HEK293 (cell line): ENCODE measurements around the gene GPLD1.

Source experiments
- TCF7L2 ChIP-seq: IDR thresholded peaks from 2 replicates; pipeline ENCODE4 v1.6.1; 2011; ENCODE audit warnings: low read depth, mild to moderate bottlenecking, inconsistent platforms, low read length, moderate library complexity, borderline replicate concordance
- TRIM28 ChIP-seq: IDR thresholded peaks from 2 replicates; pipeline ENCODE4 v1.6.1; 2011; ENCODE audit warnings: low read length, control low read depth, borderline replicate concordance
- ZNF274 ChIP-seq, 2 experiments: fragments of 200-500 bp in 1 of 2; fragments of 450-650 bp in 1 of 2; sonication (Bioruptor generic) in 1 of 2; formaldehyde crosslinking in 1 of 2; IDR thresholded peaks; 2 replicates each; pipeline versions ENCODE4 v1.5.1 to v1.6.1; 2014 to 2016; ENCODE audit warnings: borderline replicate concordance in 1 of 2, inconsistent platforms in 1 of 2, low read length in 1 of 2, missing biosample characterization in 1 of 2, missing genetic modification characterization in 1 of 2
- ZNF48 ChIP-seq: fragments of 450-650 bp; formaldehyde crosslinking; IDR thresholded peaks from 2 replicates; pipeline ENCODE4 v1.5.1; 2016; ENCODE audit warnings: missing biosample characterization, missing genetic modification characterization

DNA sequence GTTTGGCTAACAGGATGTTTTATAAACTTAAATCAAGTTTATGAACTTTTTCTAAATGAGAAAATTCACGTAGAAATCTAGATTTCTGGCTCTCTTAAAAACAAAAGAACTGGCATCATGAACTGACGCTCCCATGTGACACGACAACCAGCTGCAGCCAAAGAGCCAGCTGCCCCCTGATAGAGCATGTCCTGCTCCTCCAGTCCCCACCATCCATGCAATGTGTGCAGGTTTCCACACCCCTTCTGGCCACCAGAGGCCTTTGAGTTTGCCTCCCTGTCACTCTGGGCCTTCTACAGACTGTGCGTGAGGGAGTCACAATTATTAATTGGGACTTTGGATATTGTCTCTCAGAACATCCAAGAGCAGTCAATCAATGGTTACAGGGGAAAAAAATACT lies 1.6 kb upstream of the GPLD1 start:
- TF ChIP-seq TCF7L2 (no peak), ZNF274 (IDR thresholded peaks at IDR 0.05; ENCODE audit: low read length) (no peak), ZNF274 (tag by site-specific recombination; IDR thresholded peaks at IDR 0.05; ENCODE audit: borderline replicate concordance) (no peak), ZNF48 (tag by site-specific recombination) (no peak), TRIM28 (no peak)
